HEK293 (cell line): Measurements from ENCODE around the gene CRY2.
A peak's percentile ranks its signal among the peaks of the same experiment; 100 is the strongest.

Experiments
- CTCF ChIA-PET: fragments of 350-600 bp; formaldehyde crosslinking; extraction: SDS; loops from one replicate; lab custom pipeline; 2021; ENCODE audit warnings: antibody characterized with exemption; lab: Yijun Ruan, JAX
- POLR2A ChIA-PET: fragments of 300-600 bp; formaldehyde crosslinking; extraction: SDS; loops from one replicate; lab custom pipeline; 2020; ENCODE audit warnings: antibody characterized with exemption, inconsistent platforms; lab: Yijun Ruan, JAX
- H3K27ac ChIP-seq: fragments of 200-500 bp; sonication (Bioruptor generic); 2 replicates; pipeline ENCODE4 v1.5.1; 2014; ENCODE audit warnings: low read depth, low read length, control low read depth, inconsistent platforms; ENCODE audit errors: extremely low read depth
- H3K36me3 ChIP-seq, 2 experiments: fragments of 200-500 bp in 1 of 2; sonication (Bioruptor generic) in 1 of 2; 1 replicate in 1 of 2; 2 replicates in 1 of 2; pipeline ENCODE4 v1.5.1; 2014 to 2017; ENCODE audit warnings: inconsistent platforms in 2 of 2, low read length in 2 of 2; ENCODE audit not compliant: control insufficient read depth in 2 of 2, insufficient read depth in 1 of 2
- H3K4me1 ChIP-seq: fragments of 200-500 bp; sonication (Bioruptor generic); 2 replicates; pipeline ENCODE4 v1.5.1; 2014; ENCODE audit warnings: mild to moderate bottlenecking, low read length, inconsistent platforms; ENCODE audit not compliant: control insufficient read depth, insufficient read depth
- H3K4me3 ChIP-seq: 2 replicates; pipeline ENCODE4 v1.5.1; 2011; ENCODE audit warnings: low read depth, mild to moderate bottlenecking, control low read depth, low read length, moderate library complexity
- H3K9me3 ChIP-seq: fragments of 200-500 bp; sonication (Bioruptor generic); 2 replicates; pipeline ENCODE4 v1.5.1; 2014; ENCODE audit warnings: low read depth, low read length, inconsistent platforms; ENCODE audit not compliant: control insufficient read depth, insufficient read depth
- GLIS2 ChIP-seq: fragments of 450-650 bp; formaldehyde crosslinking; IDR thresholded peaks from 2 replicates; pipeline ENCODE4 v1.5.1; 2016; ENCODE audit warnings: missing biosample characterization, missing genetic modification characterization
- SP3 ChIP-seq: fragments of 450-650 bp; formaldehyde crosslinking; IDR thresholded peaks from 2 replicates; pipeline ENCODE4 v1.5.1; 2016; ENCODE audit warnings: missing biosample characterization, missing genetic modification characterization
- SP7 ChIP-seq: fragments of 450-650 bp; formaldehyde crosslinking; IDR thresholded peaks from 2 replicates; pipeline ENCODE4 v1.5.1; 2016; ENCODE audit warnings: missing biosample characterization, missing genetic modification characterization
- ZBTB8A ChIP-seq: fragments of 450-650 bp; formaldehyde crosslinking; IDR thresholded peaks from 2 replicates; pipeline ENCODE4 v1.5.1; 2016; ENCODE audit warnings: missing biosample characterization, missing genetic modification characterization
- ZNF335 ChIP-seq: fragments of 450-650 bp; formaldehyde crosslinking; conservative IDR thresholded peaks from 2 replicates; pipeline ENCODE4 v1.5.1; 2016; ENCODE audit warnings: missing biosample characterization, missing genetic modification characterization
- ZNF510 ChIP-seq: fragments of 450-650 bp; formaldehyde crosslinking; IDR thresholded peaks from 2 replicates; pipeline ENCODE4 v1.5.1; 2018; ENCODE audit warnings: mild to moderate bottlenecking, missing genetic modification characterization, missing biosample characterization; ENCODE audit not compliant: insufficient replicate concordance
- ZNF530 ChIP-seq: fragments of 450-650 bp; formaldehyde crosslinking; IDR thresholded peaks from 2 replicates; pipeline ENCODE4 v1.5.1; 2016; ENCODE audit warnings: low read depth, missing biosample characterization, missing genetic modification characterization
- ZNF544 ChIP-seq: fragments of 450-650 bp; formaldehyde crosslinking; IDR thresholded peaks from 2 replicates; pipeline ENCODE4 v1.5.0; 2017; ENCODE audit warnings: missing biosample characterization, missing genetic modification characterization
- ZNF571 ChIP-seq: fragments of 450-650 bp; formaldehyde crosslinking; IDR thresholded peaks from 2 replicates; pipeline ENCODE4 v1.5.0; 2017; ENCODE audit warnings: missing biosample characterization, missing genetic modification characterization
- ZNF664 ChIP-seq: fragments of 450-650 bp; formaldehyde crosslinking; IDR thresholded peaks from 2 replicates; pipeline ENCODE4 v1.5.1; 2016; ENCODE audit warnings: missing biosample characterization, missing genetic modification characterization
- ZNF843 ChIP-seq: fragments of 450-650 bp; formaldehyde crosslinking; IDR thresholded peaks from 2 replicates; pipeline ENCODE4 v1.5.1; 2016; ENCODE audit warnings: missing biosample characterization, missing genetic modification characterization
- TF ChIP-seq, protein P1 (sequence below): fragments of 450-650 bp; formaldehyde crosslinking; IDR thresholded peaks from 2 replicates; pipeline ENCODE4 v1.5.1; 2016; ENCODE audit warnings: missing biosample characterization, missing genetic modification characterization
- TF ChIP-seq, protein P2 (sequence below): fragments of 450-650 bp; formaldehyde crosslinking; IDR thresholded peaks from 2 replicates; pipeline ENCODE4 v1.5.1; 2017; ENCODE audit warnings: missing biosample characterization, mild to moderate bottlenecking, missing genetic modification characterization, moderate library complexity

CRY2 gene

DNA sequence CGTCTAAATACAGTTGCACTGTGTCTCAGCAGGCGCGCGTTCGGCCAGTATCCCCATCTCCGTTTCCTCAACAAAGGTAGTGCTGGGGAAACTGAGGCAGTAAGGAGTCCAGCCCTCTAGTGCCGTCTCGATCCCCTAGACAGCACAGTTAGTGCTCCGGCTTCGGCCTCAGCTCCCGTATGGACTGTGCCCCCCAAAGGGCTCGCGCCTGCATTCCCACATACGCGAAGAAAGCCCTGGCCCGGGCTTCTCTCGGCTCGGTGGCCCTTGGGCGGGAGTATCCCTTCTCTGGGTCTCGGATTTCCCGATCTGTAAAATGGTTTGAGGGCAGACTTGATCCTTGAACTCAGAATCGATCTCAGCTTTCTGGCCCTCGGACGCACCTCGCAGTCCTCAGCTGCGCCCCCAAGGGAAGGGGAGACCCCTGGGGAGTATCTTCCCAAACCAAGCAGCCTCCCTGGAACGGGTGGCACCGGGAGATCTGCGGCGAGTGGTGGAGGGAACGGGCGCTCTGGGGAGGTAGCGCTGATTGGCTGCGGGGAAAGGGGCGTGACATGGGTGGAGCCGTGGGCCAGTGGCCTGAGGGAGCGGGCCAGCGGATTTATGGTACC is 71.2 kb downstream of the CRY2 start (continued):
- TF ChIP-seq, protein P1, sequence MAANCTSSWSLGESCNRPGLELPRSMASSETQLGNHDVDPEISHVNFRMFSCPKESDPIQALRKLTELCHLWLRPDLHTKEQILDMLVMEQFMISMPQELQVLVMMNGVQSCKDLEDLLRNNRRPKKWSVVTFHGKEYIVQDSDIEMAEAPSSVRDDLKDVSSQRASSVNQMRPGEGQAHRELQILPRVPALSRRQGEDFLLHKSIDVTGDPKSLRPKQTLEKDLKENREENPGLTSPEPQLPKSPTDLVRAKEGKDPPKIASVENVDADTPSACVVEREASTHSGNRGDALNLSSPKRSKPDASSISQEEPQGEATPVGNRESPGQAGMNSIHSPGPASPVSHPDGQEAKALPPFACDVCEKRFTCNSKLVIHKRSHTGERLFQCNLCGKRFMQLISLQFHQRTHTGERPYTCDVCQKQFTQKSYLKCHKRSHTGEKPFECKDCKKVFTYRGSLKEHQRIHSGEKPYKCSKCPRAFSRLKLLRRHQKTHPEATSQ (tag by site-specific recombination): no peak
- TF ChIP-seq ZNF843 (tag by site-specific recombination) (no peak), ZBTB8A (tag by site-specific recombination) (peak; percentile 94), GLIS2 (tag by site-specific recombination) (peak; percentile 82)

DNA sequence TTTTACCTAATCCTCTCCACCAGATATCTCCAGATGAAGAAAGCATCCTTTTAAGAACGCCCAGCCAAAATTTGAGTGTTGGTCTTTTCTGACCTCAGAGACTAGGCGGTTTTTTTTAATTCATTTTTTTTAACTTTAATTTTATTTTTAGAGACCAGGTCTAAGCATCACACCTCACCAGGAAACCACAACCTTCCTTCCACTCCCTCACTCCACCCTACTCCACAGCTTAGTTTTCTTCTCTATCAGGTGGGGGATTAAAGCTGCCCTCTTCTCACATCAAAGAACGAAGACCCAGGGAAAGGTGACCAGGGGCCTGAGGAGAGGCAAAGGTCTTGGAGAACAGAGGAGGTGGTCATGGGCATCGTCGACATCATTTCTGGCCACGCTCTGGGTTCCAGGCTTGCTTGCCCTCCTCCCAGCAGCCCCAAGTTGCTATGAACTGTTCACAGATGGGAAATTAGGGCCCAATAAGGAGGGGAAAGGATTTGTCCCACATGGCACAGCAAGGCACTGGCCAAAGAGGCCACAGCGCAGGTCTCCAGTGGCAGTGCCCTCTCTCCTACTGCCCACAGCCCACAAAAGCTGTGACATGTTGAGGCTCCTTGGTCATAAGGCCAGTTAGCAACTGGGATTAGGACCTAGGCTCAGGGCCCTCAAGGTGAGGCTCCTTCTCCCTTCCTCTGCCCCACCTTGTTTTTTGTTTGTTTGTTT is 71.8 kb downstream of the CRY2 start:
- POLR2A ChIA-PET: interaction anchor here (1.3 to 1.4 kb wide), 2 partner anchors 10 to 72 kb away, joined by 6 to 10 read pairs; partner anchors contain the start of gene CRY2
- Histone ChIP-seq H3K27ac (peak overlapping the region; percentile 46; the same call in 1 of the 2 replicates), H3K36me3 (peaks cover 0 to 22% of the 10 kb centered on the region in 2 experiments; a peak in 1 of 3 replicates), H3K9me3 (no peaks in the 10 kb centered on the region)
- CTCF ChIA-PET: interaction anchor here (0.9 to 1.5 kb wide), 3 partner anchors 11 to 87 kb away, joined by 3 read pairs; no protein-coding TSS in a partner anchor
- TF ChIP-seq SP3: 0 out of 2 replicates have a peak, but pooled peaks have one; percentile 0
- peak; percentile 42; the same call in 1 of the 2 replicates for TF ChIP-seq ZNF664 (tag by site-specific recombination)
- no peak for TF ChIP-seq SP7 (tag by site-specific recombination)
- TF ChIP-seq ZNF544 (tag by site-specific recombination): no peak
- TF ChIP-seq, all 188 proteins: peak for 2
- no peak overlapping the region for H3K4me3 ChIP-seq
- H3K4me1 ChIP-seq: no peaks in the 10 kb centered on the region; the same call in 1 of the 2 replicates

DNA sequence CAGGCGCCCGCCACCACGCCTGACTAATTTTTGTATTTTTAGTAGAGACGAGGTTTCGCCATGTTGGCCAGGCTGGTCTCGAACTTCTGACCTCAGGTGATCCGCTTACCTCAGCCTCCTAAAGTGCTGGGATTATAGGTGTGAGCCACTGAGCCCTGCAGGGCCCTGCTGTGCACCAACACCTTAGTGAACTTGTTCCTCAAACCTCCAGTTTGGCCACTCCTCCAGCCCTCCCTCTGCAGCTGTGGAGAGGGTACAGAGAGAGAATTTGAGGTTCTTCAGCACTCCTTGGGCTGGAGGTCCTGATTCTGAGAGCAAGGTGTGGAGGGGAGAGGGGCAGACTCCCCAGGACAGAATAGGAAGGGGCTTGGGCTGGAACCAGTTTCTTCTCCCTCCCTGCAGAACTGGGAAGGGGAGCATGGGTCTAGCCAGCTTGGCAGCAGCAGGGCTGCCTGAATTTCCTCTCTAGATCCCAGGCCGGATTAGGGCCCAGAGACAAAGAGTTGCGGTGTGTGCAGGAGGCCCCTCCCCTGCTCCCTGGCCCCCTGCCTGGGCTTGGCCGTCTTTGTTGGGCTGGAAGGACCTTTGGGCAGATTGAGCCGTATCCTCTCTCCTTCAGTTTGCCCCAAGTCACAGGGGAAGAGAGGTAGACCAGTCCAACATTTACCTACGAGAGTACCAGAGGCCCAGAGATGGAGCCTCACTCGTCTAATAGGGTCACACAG is 72.7 kb downstream of the CRY2 start:
- TF ChIP-seq ZNF510 (tag by site-specific recombination) (no peak), ZNF530 (tag by site-specific recombination) (no peak), ZNF335 (tag by site-specific recombination) (peak; percentile 29; the same call in 1 of the 2 replicates), ZNF571 (no peak)
- TF ChIP-seq, protein P2, sequence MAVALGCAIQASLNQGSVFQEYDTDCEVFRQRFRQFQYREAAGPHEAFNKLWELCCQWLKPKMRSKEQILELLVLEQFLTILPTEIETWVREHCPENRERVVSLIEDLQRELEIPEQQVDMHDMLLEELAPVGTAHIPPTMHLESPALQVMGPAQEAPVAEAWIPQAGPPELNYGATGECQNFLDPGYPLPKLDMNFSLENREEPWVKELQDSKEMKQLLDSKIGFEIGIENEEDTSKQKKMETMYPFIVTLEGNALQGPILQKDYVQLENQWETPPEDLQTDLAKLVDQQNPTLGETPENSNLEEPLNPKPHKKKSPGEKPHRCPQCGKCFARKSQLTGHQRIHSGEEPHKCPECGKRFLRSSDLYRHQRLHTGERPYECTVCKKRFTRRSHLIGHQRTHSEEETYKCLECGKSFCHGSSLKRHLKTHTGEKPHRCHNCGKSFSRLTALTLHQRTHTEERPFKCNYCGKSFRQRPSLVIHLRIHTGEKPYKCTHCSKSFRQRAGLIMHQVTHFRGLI (tag by site-specific recombination): 0 out of 2 replicates have a peak, but pooled peaks have one; percentile 18
- Histone ChIP-seq H3K36me3 (peaks cover 0 to 14% of the 10 kb centered on the region in 2 experiments; a peak in 1 of 3 replicates), H3K4me1 (no peaks in the 10 kb centered on the region; the same call in 1 of the 2 replicates), H3K9me3 (no peaks in the 10 kb centered on the region), H3K27ac (no peak overlapping the region), H3K4me3 (no peak overlapping the region)
- ChIA-PET POLR2A (no interaction called here), CTCF (interaction anchor here (0.9 kb wide), 1 partner anchor 86 kb away, joined by 3 read pairs; no protein-coding TSS in a partner anchor)
